Activated T-cell treated with anti-CD3 and anti-CD28 coated beads, Interleukin-2, amount 50 U/mL, for 72 hours (primary cell): ENCODE measurements around the gene MGAT3. TPM values are rescaled to one million over a fixed set of nuclear protein-coding genes. Genes with fewer than 3 reads are reported as not detected.
"Not testable (repeated sequence)": the region's sequence is repeated elsewhere in the genome, so short reads cannot be mapped to it uniquely, and the experiment has no call there.

Source experiments
- ATAC-seq, 2 donors: fragments of 150-1000 bp; cut with Tn5 transposase; replicated peaks in 1 of 2; 2 replicates each; pipeline ENCODE4 v1.10.0; 2021; ENCODE audit warnings: moderate library complexity in 2 of 2, mild to moderate bottlenecking in 1 of 2
- DNase-seq, 2 donors: peaks; one replicate each; pipeline ENCODE4 v3.0.0; 2021 to 2022; ENCODE audit warnings: mixed read lengths in 1 of 2
- H3K27ac Mint-ChIP-seq: one replicate; pipeline ENCODE4 v1.8.0; 2022; ENCODE audit warnings: mild to moderate bottlenecking, moderate library complexity, mixed read lengths
- H3K27me3 Mint-ChIP-seq: one replicate; pipeline ENCODE4 v1.8.0; 2022; ENCODE audit warnings: low read depth, mixed read lengths
- H3K36me3 Mint-ChIP-seq, 2 donors: one replicate each; pipeline ENCODE4 v1.8.0; 2022; ENCODE audit warnings: mixed read lengths in 2 of 2, mild to moderate bottlenecking in 1 of 2; ENCODE audit not compliant: insufficient read depth in 2 of 2
- H3K4me1 Mint-ChIP-seq: one replicate; pipeline ENCODE4 v1.8.0; 2022; ENCODE audit warnings: low read depth, mixed read lengths
- H3K4me3 Mint-ChIP-seq, 2 donors: one replicate each; pipeline ENCODE4 v1.8.0; 2022; ENCODE audit warnings: mild to moderate bottlenecking in 2 of 2, mixed read lengths in 2 of 2, moderate library complexity in 2 of 2
- H3K9me3 Mint-ChIP-seq, 2 donors: one replicate each; pipeline ENCODE4 v1.8.0; 2022; ENCODE audit warnings: mixed read lengths in 2 of 2
- total RNA-seq, 2 donors: library from RNA; stranded (reverse); gene quantifications; one replicate each; pipeline ENCODE4 v1.2.3, GENCODE V29; 2022

The MGAT3 gene
- total RNA-seq, 2 donors from 2014 or later, result 1.2 to 2.6 TPM

DNA sequence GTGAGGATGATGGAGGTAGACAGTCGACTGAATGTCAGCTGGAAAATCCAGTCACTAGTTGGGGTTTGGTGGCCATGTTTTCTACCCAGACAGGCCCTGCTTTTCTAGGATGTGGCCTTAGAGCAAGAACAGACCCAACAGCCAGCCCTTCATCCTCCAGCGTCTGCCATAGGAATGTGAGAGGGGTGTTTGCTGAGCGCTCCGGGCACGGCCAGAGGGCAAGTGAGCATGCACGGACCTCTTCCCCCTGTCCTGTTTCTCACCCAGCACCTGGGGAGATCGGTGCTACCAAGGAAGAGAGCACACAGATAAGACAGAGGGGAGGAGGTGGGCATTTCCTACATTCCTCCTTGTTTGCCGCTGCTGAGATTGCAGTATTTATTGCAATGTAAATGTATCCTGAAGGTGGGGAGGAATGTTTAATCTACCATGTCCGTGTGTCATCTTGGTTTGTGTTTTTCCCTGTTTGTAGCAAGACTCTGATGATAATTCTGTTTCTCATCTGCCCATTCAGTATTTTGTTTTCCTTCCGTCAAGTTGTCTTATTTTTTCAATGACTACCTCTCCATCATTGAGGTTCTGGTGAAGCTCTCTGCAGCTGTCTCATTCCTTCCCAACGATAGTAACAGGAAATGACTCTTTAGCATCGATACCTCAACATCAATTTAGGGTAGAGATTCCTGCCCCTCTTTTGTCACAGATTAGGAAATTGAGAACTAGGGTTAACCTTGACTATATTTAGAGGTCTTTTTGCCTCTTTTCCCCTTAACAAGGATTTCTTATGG is 58.6 kb downstream of the MGAT3 start:
- DNase-seq (no peak), ATAC-seq (no peak)
- Mint-ChIP-seq H3K4me3 (peak overlapping the region in 1 of 2 donors; percentile 48), H3K9me3 (no peaks in the 10 kb centered on the region), H3K27ac (peak overlapping the region; percentile 89), H3K27me3 (no peaks in the 10 kb centered on the region), H3K4me1 (peaks cover 43% of the 10 kb centered on the region), H3K36me3 (peaks cover 10 to 26% of the 10 kb centered on the region in 2 donors)

GRCh38 chr22:39517470-39517869 is 60.7 kb downstream of the MGAT3 start:
- Mint-ChIP-seq H3K4me1 (peaks cover 54% of the 10 kb centered on the region), H3K36me3 (peaks cover 26 to 40% of the 10 kb centered on the region in 2 donors), H3K27ac (peak overlapping the region; percentile 14), H3K9me3 (no peaks in the 10 kb centered on the region), H3K27me3 (no peaks in the 10 kb centered on the region), H3K4me3 (no peak overlapping the region)
- no peak for ATAC-seq
- DNase-seq, result no peak

DNA sequence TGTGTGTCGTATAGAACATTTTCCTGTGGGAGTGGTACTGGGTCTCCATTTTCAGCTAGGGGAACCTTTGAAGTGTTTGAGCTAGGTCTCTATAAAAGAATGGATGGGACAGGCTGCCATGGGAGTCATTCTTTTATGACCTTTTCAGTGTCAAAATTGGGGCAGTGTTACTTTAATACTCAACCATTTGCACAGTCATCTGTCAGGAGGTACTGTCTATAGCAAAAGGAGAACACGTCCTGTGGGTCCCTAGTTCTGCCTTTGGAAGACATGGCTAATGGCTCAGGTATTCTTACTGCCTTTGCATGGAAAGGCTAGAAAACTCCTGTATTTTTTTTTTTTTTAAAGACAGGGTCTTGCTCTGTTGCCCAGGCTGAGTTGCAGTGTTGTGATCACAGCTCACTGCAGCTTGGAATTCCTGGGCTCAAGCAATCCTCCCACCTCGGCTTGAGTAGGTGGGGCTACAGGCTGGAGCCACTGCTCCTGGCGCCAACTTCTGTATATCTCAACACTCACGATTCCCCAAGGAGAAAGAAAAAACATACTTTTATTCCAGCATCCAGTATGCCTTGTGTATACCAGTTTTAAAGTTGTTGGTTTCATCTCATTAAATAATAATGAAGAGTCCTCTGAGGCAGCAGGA is 61.5 kb downstream of the MGAT3 start:
- H3K9me3 Mint-ChIP-seq, result no peaks in the 10 kb centered on the region
- H3K4me3 Mint-ChIP-seq, result peak overlapping the region; percentile 90 to 91
- no peak for ATAC-seq
- H3K4me1 Mint-ChIP-seq, result peaks cover 56% of the 10 kb centered on the region
- H3K27ac Mint-ChIP-seq, result peak overlapping the region; percentile 96
- no peaks in the 10 kb centered on the region for H3K27me3 Mint-ChIP-seq
- no peak for DNase-seq
- H3K36me3 Mint-ChIP-seq, result peaks cover 30 to 42% of the 10 kb centered on the region in 2 donors

DNA sequence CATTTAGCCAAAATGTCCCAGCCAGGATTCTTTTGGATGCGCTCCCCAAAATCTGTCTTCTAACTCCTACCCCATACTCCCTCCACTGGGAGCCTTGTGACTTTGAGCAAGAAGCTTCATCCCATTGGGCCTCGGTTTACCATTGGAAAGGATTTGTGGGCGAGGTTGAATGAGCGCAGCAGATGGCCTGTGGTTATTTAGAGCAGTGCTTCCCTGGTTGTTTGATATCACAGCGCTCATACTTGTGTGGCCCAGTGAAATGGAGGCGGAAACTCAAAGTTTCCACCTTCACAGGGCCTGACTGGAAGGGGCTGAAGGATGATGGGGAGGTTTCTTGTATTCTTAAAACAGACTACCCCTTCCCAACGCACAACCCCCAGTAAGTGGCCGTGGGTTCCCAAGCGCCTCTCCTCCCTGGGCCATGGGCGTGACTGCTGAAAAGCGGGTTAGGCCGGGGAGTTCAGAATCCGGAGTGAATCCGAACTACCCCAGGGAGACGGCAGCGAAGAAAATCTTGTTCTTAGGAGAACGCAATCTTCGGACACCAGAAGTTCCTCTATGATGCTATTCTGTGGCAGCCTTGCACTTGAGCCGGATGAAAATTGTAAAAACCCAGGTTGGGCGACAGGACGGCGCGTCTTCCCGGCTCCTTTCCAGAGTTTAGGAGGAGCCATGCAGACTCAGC is 62.3 kb downstream of the MGAT3 start:
- peak overlapping the region; percentile 96 for H3K27ac Mint-ChIP-seq
- H3K4me1 Mint-ChIP-seq, result peaks cover 59% of the 10 kb centered on the region
- H3K36me3 Mint-ChIP-seq, result peaks cover 31 to 45% of the 10 kb centered on the region in 2 donors
- H3K27me3 Mint-ChIP-seq, result no peaks in the 10 kb centered on the region
- H3K4me3 Mint-ChIP-seq, result peak overlapping the region; percentile 90 to 91
- ATAC-seq, result no peak
- no peaks in the 10 kb centered on the region for H3K9me3 Mint-ChIP-seq
- peak; percentile 28 to 44 for DNase-seq

DNA sequence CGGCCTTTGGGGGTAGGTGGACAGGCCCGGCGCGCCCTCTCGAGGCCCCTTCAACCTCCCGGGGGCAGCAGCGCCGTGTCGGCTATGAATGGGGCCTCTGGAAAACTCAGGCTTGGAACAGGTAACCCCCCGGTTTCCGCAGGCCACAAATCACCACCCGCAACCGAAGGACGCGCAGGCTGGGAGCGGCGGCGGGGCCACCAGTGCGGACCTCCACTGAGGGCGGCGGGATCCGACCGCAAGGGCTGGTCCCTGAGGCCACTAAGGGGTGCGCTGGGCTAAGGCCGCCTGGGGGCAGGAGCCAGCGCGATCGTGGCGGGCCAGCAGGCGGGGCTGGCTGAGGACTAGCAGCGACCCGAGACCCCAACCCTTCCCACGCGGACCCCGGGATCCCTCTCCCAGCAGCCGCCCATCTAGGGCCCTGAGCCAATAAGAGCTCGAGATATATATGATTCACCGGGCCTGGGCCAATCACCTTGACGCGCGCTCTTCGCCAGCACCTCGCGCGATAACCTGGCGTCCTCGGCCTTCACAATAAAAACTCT is 62.9 kb downstream of the MGAT3 start:
- ATAC-seq (peak; percentile 83 to 87), DNase-seq (peak; percentile 97 to 98)
- Mint-ChIP-seq H3K9me3 (no peaks in the 10 kb centered on the region), H3K27ac (peak overlapping the region; percentile 99), H3K36me3 (peaks cover 33 to 44% of the 10 kb centered on the region in 2 donors), H3K4me1 (peaks cover 59% of the 10 kb centered on the region), H3K27me3 (no peaks in the 10 kb centered on the region), H3K4me3 (peak overlapping the region; percentile 90 to 91)

GRCh38 chr22:39520226-39521105 is 63.7 kb downstream of the MGAT3 start, which contains the start of gene ATF4:
Gene ATF4 (plus strand): TSS chr22:39520562. CDS start chr22:39521446, 884 bp downstream.
- H3K9me3 Mint-ChIP-seq, result no peaks in the 10 kb centered on the region
- ATAC-seq (peak; percentile 23 to 32), DNase-seq (peak; percentile 89 to 91)
- no peaks in the 10 kb centered on the region for H3K27me3 Mint-ChIP-seq
- H3K27ac Mint-ChIP-seq, result peak within 1 kb of the TSS; percentile 99
- H3K36me3 Mint-ChIP-seq, result peaks cover 32 to 48% of the 10 kb centered on the region in 2 donors
- peaks cover 59% of the 10 kb centered on the region for H3K4me1 Mint-ChIP-seq
- peak within 1 kb of the TSS; percentile 90 to 91 for H3K4me3 Mint-ChIP-seq

DNA sequence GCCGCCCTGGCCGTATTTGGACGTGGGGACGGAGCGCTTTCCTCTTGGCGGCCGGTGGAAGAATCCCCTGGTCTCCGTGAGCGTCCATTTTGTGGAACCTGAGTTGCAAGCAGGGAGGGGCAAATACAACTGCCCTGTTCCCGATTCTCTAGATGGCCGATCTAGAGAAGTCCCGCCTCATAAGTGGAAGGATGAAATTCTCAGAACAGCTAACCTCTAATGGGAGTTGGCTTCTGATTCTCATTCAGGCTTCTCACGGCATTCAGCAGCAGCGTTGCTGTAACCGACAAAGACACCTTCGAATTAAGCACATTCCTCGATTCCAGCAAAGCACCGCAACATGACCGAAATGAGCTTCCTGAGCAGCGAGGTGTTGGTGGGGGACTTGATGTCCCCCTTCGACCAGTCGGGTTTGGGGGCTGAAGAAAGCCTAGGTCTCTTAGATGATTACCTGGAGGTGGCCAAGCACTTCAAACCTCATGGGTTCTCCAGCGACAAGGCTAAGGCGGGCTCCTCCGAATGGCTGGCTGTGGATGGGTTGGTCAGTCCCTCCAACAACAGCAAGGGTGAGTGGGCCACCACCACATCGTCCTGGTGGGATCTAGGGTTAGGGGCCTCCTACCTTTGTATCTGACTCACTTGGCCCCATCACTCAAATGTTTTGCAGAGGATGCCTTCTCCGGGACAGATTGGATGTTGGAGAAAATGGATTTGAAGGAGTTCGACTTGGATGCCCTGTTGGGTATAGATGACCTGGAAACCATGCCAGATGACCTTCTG is 64.5 kb downstream of the MGAT3 start:
- not testable (repeated sequence) for ATAC-seq, H3K27me3 Mint-ChIP-seq, H3K9me3 Mint-ChIP-seq
- Mint-ChIP-seq H3K27ac (peak overlapping the region; percentile 99), H3K36me3 (peaks cover 30 to 46% of the 10 kb centered on the region in 2 donors), H3K4me1 (peaks cover 59% of the 10 kb centered on the region), H3K4me3 (peak overlapping the region; percentile 90 to 91)
- DNase-seq, result peak; percentile 17 to 25

DNA sequence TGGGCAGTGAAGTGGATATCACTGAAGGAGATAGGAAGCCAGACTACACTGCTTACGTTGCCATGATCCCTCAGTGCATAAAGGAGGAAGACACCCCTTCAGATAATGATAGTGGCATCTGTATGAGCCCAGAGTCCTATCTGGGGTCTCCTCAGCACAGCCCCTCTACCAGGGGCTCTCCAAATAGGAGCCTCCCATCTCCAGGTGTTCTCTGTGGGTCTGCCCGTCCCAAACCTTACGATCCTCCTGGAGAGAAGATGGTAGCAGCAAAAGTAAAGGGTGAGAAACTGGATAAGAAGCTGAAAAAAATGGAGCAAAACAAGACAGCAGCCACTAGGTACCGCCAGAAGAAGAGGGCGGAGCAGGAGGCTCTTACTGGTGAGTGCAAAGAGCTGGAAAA is 65.3 kb downstream of the MGAT3 start:
- not testable (repeated sequence) for H3K27me3 Mint-ChIP-seq, H3K9me3 Mint-ChIP-seq, DNase-seq, ATAC-seq
- Mint-ChIP-seq H3K27ac (peak overlapping the region; percentile 99), H3K4me1 (peaks cover 65% of the 10 kb centered on the region), H3K36me3 (peaks cover 30 to 46% of the 10 kb centered on the region in 2 donors), H3K4me3 (peak overlapping the region; percentile 90 to 91)

GRCh38 chr22:39522567-39523300 is 65.9 kb downstream of the MGAT3 start:
- H3K27me3 Mint-ChIP-seq, result no peaks in the 10 kb centered on the region
- peak; percentile 1 for ATAC-seq
- peak; percentile 38 to 62 for DNase-seq
- H3K4me3 Mint-ChIP-seq, result peak overlapping the region; percentile 90 to 91
- H3K4me1 Mint-ChIP-seq, result peaks cover 71% of the 10 kb centered on the region
- peak overlapping the region; percentile 99 for H3K27ac Mint-ChIP-seq
- peaks cover 30 to 48% of the 10 kb centered on the region in 2 donors for H3K36me3 Mint-ChIP-seq
- no peaks in the 10 kb centered on the region for H3K9me3 Mint-ChIP-seq

GRCh38 chr22:39524089-39524752 is 67.4 kb downstream of the MGAT3 start:
- ATAC-seq (peak in 1 of 2 donors; percentile 2), DNase-seq (peak; percentile 29 to 42)
- Mint-ChIP-seq H3K27me3 (no peaks in the 10 kb centered on the region), H3K36me3 (peaks cover 30 to 48% of the 10 kb centered on the region in 2 donors), H3K27ac (peak overlapping the region; percentile 90), H3K4me1 (peaks cover 77% of the 10 kb centered on the region), H3K4me3 (peak overlapping the region; percentile 64 to 90), H3K9me3 (no peaks in the 10 kb centered on the region)
